K562 (cell line): Measurements from ENCODE around the gene BCL10. TPM values are rescaled to one million over a fixed set of nuclear protein-coding genes. Genes with fewer than 3 reads are reported as not detected.
A peak's percentile ranks its signal among the peaks of the same experiment; 100 is the strongest.

Experiments used
- FOXJ3 ChIP-seq: sonication (generic); formaldehyde crosslinking; IDR thresholded peaks from 2 replicates; pipeline ENCODE4 v1.4.0; 2020; ENCODE audit warnings: mild to moderate bottlenecking, missing genetic modification reagents
- GTF2F1 ChIP-seq: IDR thresholded peaks from 2 replicates; pipeline ENCODE4 v1.6.1; 2011; ENCODE audit warnings: low read depth, low read length, improper control_type of control experiment
- HMG20B ChIP-seq: fragments of 250-450 bp; sonication (Bioruptor Pico); IDR thresholded peaks from 2 replicates; pipeline ENCODE4 v1.5.0; 2021; ENCODE audit warnings: mild to moderate bottlenecking
- ILK ChIP-seq: fragments of 450-650 bp; IDR thresholded peaks from 2 replicates; pipeline ENCODE4 v1.6.1; 2016; ENCODE audit warnings: missing genetic modification characterization, low read depth, mild to moderate bottlenecking, missing compliant biosample characterization, moderate library complexity, borderline replicate concordance
- KDM5B ChIP-seq: fragments of 200-600 bp; sonication (generic); IDR thresholded peaks from 2 replicates; pipeline ENCODE4 v1.6.1; 2012; ENCODE audit warnings: low read depth, mild to moderate bottlenecking, moderate library complexity, low read length, control low read depth, inconsistent platforms; ENCODE audit not compliant: insufficient replicate concordance
- KHSRP ChIP-seq: fragments of 450-650 bp; IDR thresholded peaks from 2 replicates; pipeline ENCODE4 v1.6.1; 2017
- NFE2 ChIP-seq: IDR thresholded peaks from 2 replicates; pipeline ENCODE4 v1.6.1; 2014; ENCODE audit warnings: antibody characterized with exemption, low read depth
- PHF8 ChIP-seq: fragments of 200-600 bp; sonication (generic); IDR thresholded peaks from 2 replicates; pipeline ENCODE4 v1.6.1; 2012; ENCODE audit warnings: mixed run types, mild to moderate bottlenecking, inconsistent platforms, low read length, moderate library complexity, borderline replicate concordance
- POU5F1 ChIP-seq: fragments of 150-350 bp; IDR thresholded peaks from 2 replicates; pipeline ENCODE4 v1.6.1; 2014; ENCODE audit warnings: borderline replicate concordance, low read length, low read depth, mild to moderate bottlenecking; ENCODE audit not compliant: partially characterized antibody
- SAP30 ChIP-seq: fragments of 200-600 bp; sonication (generic); IDR thresholded peaks from 2 replicates; pipeline ENCODE4 v1.6.1; 2012; ENCODE audit warnings: borderline replicate concordance, low read depth, mild to moderate bottlenecking, moderate library complexity, low read length, control low read depth, inconsistent platforms; ENCODE audit not compliant: insufficient read depth, poor library complexity, severe bottlenecking
- SIRT6 ChIP-seq: IDR thresholded peaks from one replicate; pipeline ENCODE4 v1.6.1; 2012; ENCODE audit warnings: low read depth, mild to moderate bottlenecking, control low read depth, inconsistent platforms, low read length, moderate library complexity
- TAF15 ChIP-seq: fragments of 200-400 bp; formaldehyde crosslinking; IDR thresholded peaks from 2 replicates; pipeline ENCODE4 v1.6.1; 2017; ENCODE audit warnings: mild to moderate bottlenecking, low read depth, low read length, moderate library complexity
- ZNF174 ChIP-seq: fragments of 250-450 bp; sonication (Bioruptor Pico); IDR thresholded peaks from 2 replicates; pipeline ENCODE4 v1.4.0; 2020; ENCODE audit warnings: mild to moderate bottlenecking
- ZNF175 ChIP-seq: fragments of 200-800 bp; sonication (Bioruptor generic); IDR thresholded peaks from 2 replicates; pipeline ENCODE4 v1.6.1; 2016; ENCODE audit warnings: low read depth, mild to moderate bottlenecking, missing genetic modification characterization, missing compliant biosample characterization
- ZNF197 ChIP-seq: fragments of 200-800 bp; sonication (Bioruptor generic); IDR thresholded peaks from 2 replicates; pipeline ENCODE4 v1.6.1; 2016; ENCODE audit warnings: low read depth, missing genetic modification characterization, missing compliant biosample characterization
- ZNF445 ChIP-seq: fragments of 250-450 bp; sonication (Bioruptor Pico); IDR thresholded peaks from 2 replicates; pipeline ENCODE4 v1.4.0; 2020; ENCODE audit warnings: low read depth, mild to moderate bottlenecking, moderate library complexity
- ZNF696 ChIP-seq: fragments of 250-450 bp; sonication (Bioruptor Pico); conservative IDR thresholded peaks from 2 replicates; pipeline ENCODE4 v1.4.0; 2020; ENCODE audit warnings: mild to moderate bottlenecking, moderate library complexity
- ZNF75A ChIP-seq: fragments of 450-650 bp; formaldehyde crosslinking; IDR thresholded peaks from 2 replicates; pipeline ENCODE4 v1.4.0; 2020; ENCODE audit warnings: mild to moderate bottlenecking
- ZSCAN32 ChIP-seq: fragments of 450-650 bp; formaldehyde crosslinking; IDR thresholded peaks from 2 replicates; pipeline ENCODE4 v1.4.0; 2020; ENCODE audit warnings: mild to moderate bottlenecking, moderate library complexity
- polyA plus RNA-seq, 8 experiments: library from polyadenylated mRNA; depleted of rRNA in 4 of 8; stranded (reverse) in 5 of 8; unstranded in 3 of 8; fragments of >200 nt; fragmentation: Nextera tagmentation in 2 of 8; fragmentation: Illumina TruSeq in 1 of 8; extraction: Ambion mirVana in 2 of 8; extraction: Trizol in 1 of 8; gene quantifications; 2 replicates each; pipeline versions ENCODE4 v1.2.1 to v1.2.3, GENCODE V29; 2011 to 2014; ENCODE audit warnings: inconsistent platforms in 1 of 8, missing spikeins in 1 of 8
- total RNA-seq, 7 experiments: library from RNA; depleted of rRNA in 6 of 7; stranded (reverse); fragments of >200 nt in 6 of 7; fragmentation: Illumina TruSeq in 2 of 7; extraction: Trizol in 2 of 7; gene quantifications; 2 replicates each; pipeline versions ENCODE4 v1.2.1 to v1.2.3, GENCODE V29; 2011 to 2021; ENCODE audit warnings: low replicate concordance in 1 of 7
- TF ChIP-seq, protein P1 (sequence below): fragments of 250-450 bp; sonication (Bioruptor Pico); IDR thresholded peaks from 2 replicates; pipeline ENCODE4 v1.4.0; 2020
- TF ChIP-seq, protein P2 (sequence below): fragments of 250-450 bp; sonication (Bioruptor Pico); IDR thresholded peaks from 2 replicates; pipeline ENCODE4 v1.5.1; 2021; ENCODE audit warnings: mild to moderate bottlenecking
- TF ChIP-seq, protein P3 (sequence below): fragments of 450-650 bp; IDR thresholded peaks from 2 replicates; pipeline ENCODE4 v1.7.0; 2016; ENCODE audit warnings: borderline replicate concordance
- TF ChIP-seq, protein P4 (sequence below): IDR thresholded peaks from 2 replicates; pipeline ENCODE4 v1.6.1; 2011; ENCODE audit not compliant: insufficient read length; ENCODE audit errors: extremely low read depth

BCL10 gene
- total and polyA plus RNA-seq, 9 of the 15 experiments (the other 6 are each of a cell fraction or from before 2014, with no cell fraction given) = 8.0 to 19.4 (median 12.3) TPM

DNA sequence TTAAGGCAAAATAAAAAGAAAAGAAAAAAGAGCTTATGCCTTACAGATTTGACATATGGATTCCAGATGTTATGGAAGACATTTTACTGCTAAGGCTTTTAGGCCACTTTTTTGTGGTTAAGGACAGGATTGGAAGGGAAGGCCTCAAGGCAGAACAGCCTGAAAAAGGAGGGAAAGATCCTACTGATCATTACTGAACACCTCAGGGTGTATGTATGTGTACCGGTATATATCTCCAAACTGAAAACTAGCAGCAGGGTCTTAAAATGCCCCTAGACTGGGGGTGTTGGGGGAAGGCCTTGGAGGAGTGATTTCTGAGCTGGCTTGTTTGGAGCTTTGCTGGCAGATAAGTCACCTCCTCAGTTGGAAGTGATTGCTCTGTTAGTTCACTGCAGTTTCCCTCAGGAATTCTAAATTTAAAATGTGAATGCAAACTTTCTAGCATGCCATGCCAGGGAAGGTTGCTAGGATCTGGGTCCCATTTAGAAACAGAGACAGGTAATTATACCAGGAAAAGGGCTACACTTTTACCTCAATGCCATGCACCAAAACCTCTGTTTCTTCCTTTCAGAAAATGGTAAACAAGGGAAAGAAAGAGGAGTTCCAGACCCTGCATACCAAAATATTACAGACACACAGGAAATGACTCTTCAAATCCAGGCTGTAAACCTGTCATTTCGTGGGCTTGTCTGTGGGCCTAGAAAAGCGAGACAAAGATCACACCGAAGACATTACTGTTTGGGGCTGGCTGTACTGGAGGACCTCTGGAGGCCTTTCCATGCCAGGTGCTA is 32.0 kb downstream of the BCL10 start (continued):
- TF ChIP-seq ZNF197 (CRISPR knock-in tag) (0 out of 2 replicates have a peak, but pooled peaks have one; percentile 59), ZNF75A (no peak), SIRT6 (no peak), SAP30 (no peak), ZNF696 (CRISPR knock-in tag) (no peak), NFE2 (peak; percentile 70), ZNF175 (no peak; the same call in none of the 2 replicates), GTF2F1 (no peak), ZNF174 (CRISPR knock-in tag) (no peak), KHSRP (no peak), ZNF445 (CRISPR knock-in tag) (no peak), FOXJ3 (no peak), POU5F1 (no peak), HMG20B (CRISPR knock-in tag) (no peak), PHF8 (no peak; the same call in 1 of the 2 replicates), ZSCAN32 (CRISPR knock-in tag) (no peak), ILK (tag) (no peak), KDM5B (no peak), TAF15 (no peak)
- TF ChIP-seq, protein P1, sequence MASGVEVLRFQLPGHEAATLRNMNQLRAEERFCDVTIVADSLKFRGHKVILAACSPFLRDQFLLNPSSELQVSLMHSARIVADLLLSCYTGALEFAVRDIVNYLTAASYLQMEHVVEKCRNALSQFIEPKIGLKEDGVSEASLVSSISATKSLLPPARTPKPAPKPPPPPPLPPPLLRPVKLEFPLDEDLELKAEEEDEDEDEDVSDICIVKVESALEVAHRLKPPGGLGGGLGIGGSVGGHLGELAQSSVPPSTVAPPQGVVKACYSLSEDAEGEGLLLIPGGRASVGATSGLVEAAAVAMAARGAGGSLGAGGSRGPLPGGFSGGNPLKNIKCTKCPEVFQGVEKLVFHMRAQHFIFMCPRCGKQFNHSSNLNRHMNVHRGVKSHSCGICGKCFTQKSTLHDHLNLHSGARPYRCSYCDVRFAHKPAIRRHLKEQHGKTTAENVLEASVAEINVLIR (CRISPR knock-in tag) = no peak
- TF ChIP-seq, protein P2, sequence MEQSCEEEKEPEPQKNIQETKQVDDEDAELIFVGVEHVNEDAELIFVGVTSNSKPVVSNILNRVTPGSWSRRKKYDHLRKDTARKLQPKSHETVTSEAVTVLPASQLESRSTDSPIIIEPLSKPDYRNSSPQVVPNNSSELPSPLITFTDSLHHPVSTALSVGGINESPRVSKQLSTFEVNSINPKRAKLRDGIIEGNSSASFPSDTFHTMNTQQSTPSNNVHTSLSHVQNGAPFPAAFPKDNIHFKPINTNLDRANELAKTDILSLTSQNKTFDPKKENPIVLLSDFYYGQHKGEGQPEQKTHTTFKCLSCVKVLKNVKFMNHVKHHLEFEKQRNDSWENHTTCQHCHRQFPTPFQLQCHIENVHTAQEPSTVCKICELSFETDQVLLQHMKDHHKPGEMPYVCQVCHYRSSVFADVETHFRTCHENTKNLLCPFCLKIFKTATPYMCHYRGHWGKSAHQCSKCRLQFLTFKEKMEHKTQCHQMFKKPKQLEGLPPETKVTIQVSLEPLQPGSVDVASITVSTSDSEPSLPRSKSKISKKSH (CRISPR knock-in tag) = no peak
- TF ChIP-seq, protein P3, sequence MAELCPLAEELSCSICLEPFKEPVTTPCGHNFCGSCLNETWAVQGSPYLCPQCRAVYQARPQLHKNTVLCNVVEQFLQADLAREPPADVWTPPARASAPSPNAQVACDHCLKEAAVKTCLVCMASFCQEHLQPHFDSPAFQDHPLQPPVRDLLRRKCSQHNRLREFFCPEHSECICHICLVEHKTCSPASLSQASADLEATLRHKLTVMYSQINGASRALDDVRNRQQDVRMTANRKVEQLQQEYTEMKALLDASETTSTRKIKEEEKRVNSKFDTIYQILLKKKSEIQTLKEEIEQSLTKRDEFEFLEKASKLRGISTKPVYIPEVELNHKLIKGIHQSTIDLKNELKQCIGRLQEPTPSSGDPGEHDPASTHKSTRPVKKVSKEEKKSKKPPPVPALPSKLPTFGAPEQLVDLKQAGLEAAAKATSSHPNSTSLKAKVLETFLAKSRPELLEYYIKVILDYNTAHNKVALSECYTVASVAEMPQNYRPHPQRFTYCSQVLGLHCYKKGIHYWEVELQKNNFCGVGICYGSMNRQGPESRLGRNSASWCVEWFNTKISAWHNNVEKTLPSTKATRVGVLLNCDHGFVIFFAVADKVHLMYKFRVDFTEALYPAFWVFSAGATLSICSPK = no peak
- TF ChIP-seq, protein P4, sequence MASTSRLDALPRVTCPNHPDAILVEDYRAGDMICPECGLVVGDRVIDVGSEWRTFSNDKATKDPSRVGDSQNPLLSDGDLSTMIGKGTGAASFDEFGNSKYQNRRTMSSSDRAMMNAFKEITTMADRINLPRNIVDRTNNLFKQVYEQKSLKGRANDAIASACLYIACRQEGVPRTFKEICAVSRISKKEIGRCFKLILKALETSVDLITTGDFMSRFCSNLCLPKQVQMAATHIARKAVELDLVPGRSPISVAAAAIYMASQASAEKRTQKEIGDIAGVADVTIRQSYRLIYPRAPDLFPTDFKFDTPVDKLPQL = no peak
